ENCODE measurements around the gene UBR3.
"Not testable (repeated sequence)": the region's sequence is repeated elsewhere in the genome, so short reads cannot be mapped to it uniquely, and the experiment has no call there.

The UBR3 gene

DNA sequence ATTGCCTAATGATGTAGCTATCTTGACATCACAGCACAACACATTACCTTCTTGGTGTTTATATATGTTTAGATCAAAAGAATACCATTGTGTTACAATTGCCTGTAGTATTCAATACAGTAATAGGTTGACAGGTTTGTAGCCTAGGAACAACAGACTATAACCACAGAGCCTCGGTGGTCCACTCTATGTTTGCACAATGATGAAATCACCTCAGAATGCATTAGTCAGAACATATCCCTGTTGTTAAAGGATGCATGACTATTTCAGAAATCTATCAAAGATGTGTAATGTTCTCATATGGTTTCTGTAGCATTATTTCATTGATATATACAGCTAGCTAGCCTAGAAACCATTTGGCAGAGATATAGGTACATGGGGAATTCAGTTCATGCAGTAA lies 11.4 kb upstream of the UBR3 start:
- TF ChIP-seq, protein P1, sequence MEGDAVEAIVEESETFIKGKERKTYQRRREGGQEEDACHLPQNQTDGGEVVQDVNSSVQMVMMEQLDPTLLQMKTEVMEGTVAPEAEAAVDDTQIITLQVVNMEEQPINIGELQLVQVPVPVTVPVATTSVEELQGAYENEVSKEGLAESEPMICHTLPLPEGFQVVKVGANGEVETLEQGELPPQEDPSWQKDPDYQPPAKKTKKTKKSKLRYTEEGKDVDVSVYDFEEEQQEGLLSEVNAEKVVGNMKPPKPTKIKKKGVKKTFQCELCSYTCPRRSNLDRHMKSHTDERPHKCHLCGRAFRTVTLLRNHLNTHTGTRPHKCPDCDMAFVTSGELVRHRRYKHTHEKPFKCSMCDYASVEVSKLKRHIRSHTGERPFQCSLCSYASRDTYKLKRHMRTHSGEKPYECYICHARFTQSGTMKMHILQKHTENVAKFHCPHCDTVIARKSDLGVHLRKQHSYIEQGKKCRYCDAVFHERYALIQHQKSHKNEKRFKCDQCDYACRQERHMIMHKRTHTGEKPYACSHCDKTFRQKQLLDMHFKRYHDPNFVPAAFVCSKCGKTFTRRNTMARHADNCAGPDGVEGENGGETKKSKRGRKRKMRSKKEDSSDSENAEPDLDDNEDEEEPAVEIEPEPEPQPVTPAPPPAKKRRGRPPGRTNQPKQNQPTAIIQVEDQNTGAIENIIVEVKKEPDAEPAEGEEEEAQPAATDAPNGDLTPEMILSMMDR (IDR thresholded peaks at IDR 0.05; ENCODE audit: low read length, missing control alignments): no peak
- no peak overlapping the region for H3K4me3 ChIP-seq (replicated peaks; ENCODE audit: low read depth, low read length)
- peak; percentile 76 for DNase-seq (ENCODE audit: low read depth)

DNA sequence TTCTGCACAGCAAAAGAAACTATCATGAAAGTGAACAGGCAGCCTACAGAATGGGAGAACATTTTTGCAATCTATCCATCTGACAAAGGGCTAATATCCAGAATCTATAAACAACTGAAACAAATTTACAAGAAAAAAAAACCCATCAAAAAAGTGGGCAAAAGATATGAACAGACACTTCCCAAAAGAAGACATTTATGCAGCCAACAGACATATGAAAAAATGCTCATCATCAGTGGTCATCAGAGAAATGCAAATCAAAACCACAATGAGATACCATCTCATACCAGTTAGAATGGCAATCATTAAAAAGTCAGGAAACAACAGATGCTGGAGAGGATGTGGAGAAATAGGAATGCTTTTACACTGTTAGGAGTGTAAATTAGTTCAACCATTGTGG lies 10.3 kb upstream of the UBR3 start:
- not testable (repeated sequence) for H3K4me3 ChIP-seq (replicated peaks; ENCODE audit: low read depth, low read length); DNase-seq (ENCODE audit: low read depth)

DNA sequence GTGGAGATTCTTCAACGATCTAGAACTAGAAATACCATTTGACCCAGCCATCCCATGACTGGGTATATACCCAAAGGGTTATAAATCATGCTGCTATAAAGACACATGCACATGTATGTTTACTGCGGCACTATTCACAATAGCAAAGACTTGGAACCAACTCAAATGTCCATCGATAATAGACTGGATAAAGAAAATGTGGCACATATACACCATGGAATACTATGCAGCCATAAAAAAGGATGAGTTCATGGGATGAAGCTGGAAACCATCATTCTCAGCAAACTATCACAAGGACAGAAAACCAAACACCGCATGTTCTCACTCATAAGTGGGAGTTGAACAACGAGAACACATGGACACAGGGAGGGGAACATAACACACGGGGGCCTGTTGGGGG lies 9.9 kb upstream of the UBR3 start:
- DNase-seq (ENCODE audit: low read depth); H3K4me3 ChIP-seq (replicated peaks; ENCODE audit: low read depth, low read length): not testable (repeated sequence)

DNA sequence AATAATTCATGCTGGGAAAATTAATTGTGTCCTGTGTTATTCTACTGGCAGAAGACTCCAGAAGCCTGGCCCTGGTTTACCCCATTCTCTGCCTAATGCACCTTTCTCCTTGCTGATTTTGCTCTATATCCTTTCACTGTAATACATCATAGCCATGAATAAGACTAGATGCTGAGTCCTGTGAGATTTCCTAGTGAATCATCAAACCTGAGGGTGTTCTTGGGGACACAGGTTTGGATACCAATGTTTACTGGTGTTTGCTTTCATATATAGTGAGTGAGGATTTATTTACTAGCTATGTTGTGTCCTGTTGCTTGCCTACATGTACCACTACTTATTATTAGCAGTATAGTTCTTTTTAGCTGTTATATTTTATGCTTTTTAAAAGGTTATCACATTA lies 9.0 kb upstream of the UBR3 start:
- DNase-seq (ENCODE audit: low read depth): no peak
- TF ChIP-seq, protein P1 (IDR thresholded peaks at IDR 0.05; ENCODE audit: low read length, missing control alignments): no peak
- H3K4me3 ChIP-seq (replicated peaks; ENCODE audit: low read depth, low read length): no peak overlapping the region

DNA sequence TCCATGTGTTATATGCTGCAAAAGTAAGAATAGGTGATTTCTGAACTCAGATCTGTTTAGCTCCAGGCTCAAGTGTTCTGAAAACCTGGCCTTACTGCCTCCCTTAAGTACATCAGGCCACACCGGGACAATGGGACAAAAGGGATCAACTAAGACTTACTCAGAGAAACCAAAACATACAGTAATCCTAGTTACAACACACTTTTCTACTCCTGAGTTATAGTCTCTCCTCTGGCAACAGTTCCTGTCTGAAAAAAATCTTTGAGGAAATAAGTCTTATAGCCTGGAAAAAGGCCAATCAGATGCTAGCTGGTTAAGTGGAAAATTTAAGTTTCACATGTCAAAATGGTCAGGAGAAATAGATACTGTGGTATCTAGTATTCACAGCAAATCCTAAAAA lies 8.1 kb upstream of the UBR3 start:
- H3K4me3 ChIP-seq (replicated peaks; ENCODE audit: low read depth, low read length): no peak overlapping the region
- TF ChIP-seq, protein P1 (IDR thresholded peaks at IDR 0.05; ENCODE audit: low read length, missing control alignments): no peak
- DNase-seq (ENCODE audit: low read depth): peak; percentile 51

DNA sequence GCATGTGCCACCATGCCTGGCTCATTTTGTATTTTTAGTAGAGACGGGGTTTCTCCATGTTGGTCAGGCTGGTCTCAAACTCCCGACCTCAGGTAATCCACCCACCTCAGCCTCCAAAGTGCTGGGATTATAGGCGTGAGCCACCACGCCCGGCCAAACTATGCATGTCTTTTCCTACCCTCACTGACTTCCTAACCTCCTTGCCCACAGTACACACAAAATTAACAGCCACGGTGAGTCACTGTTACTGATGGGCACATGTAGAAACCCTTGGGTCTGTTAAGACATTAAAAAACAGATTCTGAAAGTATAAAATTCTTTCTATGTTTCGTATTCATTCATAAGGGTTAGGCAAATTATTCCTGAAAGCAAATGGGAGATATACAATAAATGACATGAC lies 7.2 kb upstream of the UBR3 start:
- not testable (repeated sequence) for H3K4me3 ChIP-seq (replicated peaks; ENCODE audit: low read depth, low read length); DNase-seq (ENCODE audit: low read depth)

DNA sequence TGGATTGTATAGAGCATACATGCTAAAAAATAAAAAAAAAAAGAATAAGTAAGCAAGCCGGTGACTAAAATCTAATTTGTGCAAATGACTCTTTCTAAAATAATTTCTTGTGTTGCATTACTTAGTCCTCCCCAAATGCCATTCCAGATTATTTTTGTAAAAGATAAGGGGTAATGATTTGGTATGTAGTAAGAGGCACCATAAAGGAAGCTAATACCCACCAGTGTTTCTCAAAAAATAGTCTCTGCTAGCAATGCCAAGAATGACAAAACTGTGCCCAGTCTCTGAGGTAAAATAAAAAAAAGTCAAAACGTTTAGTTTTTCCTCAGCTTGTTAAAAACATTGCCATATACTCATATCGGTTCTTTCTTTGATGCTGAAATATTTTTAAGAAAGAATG lies 5.2 kb upstream of the UBR3 start:
- TF ChIP-seq, protein P1 (IDR thresholded peaks at IDR 0.05; ENCODE audit: low read length, missing control alignments): no peak
- DNase-seq (ENCODE audit: low read depth): no peak
- H3K4me3 ChIP-seq (replicated peaks; ENCODE audit: low read depth, low read length): no peak overlapping the region

DNA sequence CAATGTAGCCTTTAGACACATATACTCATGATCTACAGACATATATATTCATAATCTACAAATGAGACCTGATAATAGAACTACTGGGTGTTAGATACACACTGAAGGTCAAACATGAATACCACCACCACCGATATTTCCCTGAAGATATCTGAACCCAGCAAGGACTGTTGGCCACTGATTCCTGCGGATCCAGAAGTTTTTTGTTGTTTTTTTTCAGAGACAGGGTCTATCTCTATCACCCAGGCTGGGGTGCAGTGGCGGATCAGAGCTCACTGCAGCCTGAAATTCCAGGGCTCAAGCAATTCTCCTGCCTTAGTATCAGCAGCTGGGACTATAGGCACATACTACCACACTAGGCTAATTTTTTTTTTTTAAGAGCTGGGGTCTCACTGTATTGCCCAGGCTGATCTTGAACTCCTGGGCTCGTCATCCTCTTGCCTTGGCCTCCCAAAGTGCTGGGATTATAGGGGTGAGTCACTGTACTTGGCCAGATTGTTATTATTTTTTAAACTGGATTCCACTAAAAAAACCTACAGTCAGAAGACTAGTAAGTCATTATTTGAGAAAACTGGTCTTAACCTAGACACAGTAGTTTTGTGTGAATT lies 4.4 kb upstream of the UBR3 start:
- TF ChIP-seq, protein P1 (IDR thresholded peaks at IDR 0.05; ENCODE audit: low read length, missing control alignments): no peak
- H3K4me3 ChIP-seq (replicated peaks; ENCODE audit: low read depth, low read length): no peak overlapping the region
- DNase-seq (ENCODE audit: low read depth): no peak

DNA sequence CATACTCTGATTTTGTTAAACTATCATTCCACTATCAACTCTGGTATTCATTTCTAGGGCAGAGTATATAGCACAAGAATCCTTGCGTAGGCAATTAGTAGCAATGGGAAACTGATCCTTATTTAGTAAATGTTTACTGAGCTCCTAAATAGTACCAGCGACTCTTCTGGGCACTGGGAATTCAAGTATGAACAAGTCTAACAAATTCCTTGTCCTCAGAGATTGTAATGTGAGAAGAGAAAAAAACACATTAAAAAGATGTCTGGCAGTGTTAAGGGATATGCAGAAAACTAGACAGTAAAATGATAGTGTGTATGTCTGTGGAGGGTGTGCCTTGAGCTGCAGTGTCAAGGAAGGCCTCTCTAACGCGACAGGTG lies 3.3 kb upstream of the UBR3 start:
- peak overlapping the region; percentile 65 for H3K4me3 ChIP-seq (replicated peaks; ENCODE audit: low read depth, low read length)
- TF ChIP-seq, protein P1 (IDR thresholded peaks at IDR 0.05; ENCODE audit: low read length, missing control alignments): no peak
- DNase-seq (ENCODE audit: low read depth): no peak
